Panc1 (cell line): ENCODE measurements around the gene NBPF1. TPM values are rescaled to one million over a fixed set of nuclear protein-coding genes. Genes with fewer than 3 reads are reported as not detected.
"Not testable (repeated sequence)": the region's sequence is repeated elsewhere in the genome, so short reads cannot be mapped to it uniquely, and the experiment has no call there.

Experiments used
- ATAC-seq: fragments of 200-7000 bp; cut with Tn5 transposase; 2 replicates; pipeline ENCODE4 v1.9.1; 2020; ENCODE audit warnings: mild to moderate bottlenecking, moderate library complexity
- BruUV-seq: library from RNA; stranded (reverse); fragments of 400-500 nt; replicated peaks from 2 replicates; lab custom pipeline; 2021; lab: Mats Ljungman, UMichigan
- CTCF ChIA-PET: fragments of 300-600 bp; sonication (Branson Sonifier 250); formaldehyde crosslinking; loops from one replicate; lab custom pipeline; 2022; ENCODE audit warnings: antibody characterized with exemption; lab: Charles Lee
- POLR2A ChIA-PET: fragments of 300-600 bp; sonication (Branson Sonifier 250); formaldehyde crosslinking; loops from one replicate; lab custom pipeline; 2022; ENCODE audit warnings: antibody characterized with exemption; lab: Charles Lee
- DNase-seq: peaks from one replicate; pipeline ENCODE4 v3.0.0-alpha.2; 2010; ENCODE audit warnings: low read depth, low spot score
- H3K27ac ChIP-seq: 2 replicates; pipeline ENCODE4 v1.5.1; 2011; ENCODE audit warnings: mild to moderate bottlenecking, low read length, inconsistent platforms
- H3K27me3 ChIP-seq: fragments of 200-500 bp; sonication (Bioruptor generic); 2 replicates; pipeline ENCODE4 v1.6.0; 2014; ENCODE audit warnings: low read length, inconsistent platforms; ENCODE audit not compliant: control insufficient read depth, insufficient read depth
- H3K36me3 ChIP-seq: fragments of 200-500 bp; sonication (Bioruptor generic); 2 replicates; pipeline ENCODE4 v1.5.1; 2014; ENCODE audit warnings: inconsistent platforms, mild to moderate bottlenecking, low read length, moderate library complexity; ENCODE audit not compliant: control insufficient read depth, insufficient read depth
- H3K4me1 ChIP-seq: 2 replicates; pipeline ENCODE4 v1.5.1; 2011; ENCODE audit warnings: inconsistent platforms, mild to moderate bottlenecking, low read length, moderate library complexity; ENCODE audit not compliant: control insufficient read depth, insufficient read depth
- H3K4me3 ChIP-seq, 2 experiments: 2 replicates each; pipeline ENCODE4 v1.5.1; 2011 to 2012; ENCODE audit warnings: low read depth in 2 of 2, low read length in 2 of 2, mild to moderate bottlenecking in 2 of 2, inconsistent platforms in 1 of 2, moderate library complexity in 1 of 2
- H3K9me3 ChIP-seq: fragments of 200-500 bp; sonication (Bioruptor generic); 2 replicates; pipeline ENCODE4 v1.5.1; 2014; ENCODE audit warnings: low read depth, mild to moderate bottlenecking, inconsistent platforms, low read length, moderate library complexity; ENCODE audit not compliant: control insufficient read depth, insufficient read depth
- CTCF ChIP-seq: fragments of 450-650 bp; IDR thresholded peaks from 2 replicates; pipeline ENCODE4 v1.5.1; 2017; ENCODE audit warnings: mild to moderate bottlenecking
- POLR2AphosphoS5 ChIP-seq: IDR thresholded peaks from 2 replicates; pipeline ENCODE4 v1.6.1; 2012; ENCODE audit warnings: mild to moderate bottlenecking, low read depth, low read length, moderate library complexity
- SIN3A ChIP-seq: IDR thresholded peaks from 2 replicates; pipeline ENCODE4 v1.6.1; 2012; ENCODE audit warnings: low read depth, mild to moderate bottlenecking, low read length, moderate library complexity, borderline replicate concordance; ENCODE audit not compliant: insufficient read depth
- TCF7L2 ChIP-seq: IDR thresholded peaks from 2 replicates; pipeline ENCODE4 v1.6.1; 2011; ENCODE audit warnings: mild to moderate bottlenecking, low read depth, low read length, inconsistent platforms
- in situ Hi-C: cut with HindIII; loops from 2 replicates; pipeline ENCODE4 v1.10.0; 2016; ENCODE audit warnings: low sequenced_read_pairs, low pct_unique_long_range_greater_than_20kb
- intact Hi-C: fragments of 100-400 bp; cut with micrococcal nuclease; formaldehyde crosslinking; loops from one replicate; pipeline ENCODE4 v1.10.0; 2022; ENCODE audit not compliant: unreplicated experiment
- total RNA-seq: library from RNA; stranded (reverse); gene quantifications from one replicate; pipeline ENCODE4 v1.2.1, GENCODE V29; 2021; ENCODE audit not compliant: unreplicated experiment
- TF ChIP-seq, protein P1 (sequence below), 2 experiments: IDR thresholded peaks; 2 replicates each; pipeline ENCODE4 v1.6.1; 2011 to 2012; ENCODE audit warnings: low read depth in 2 of 2, control low read depth in 1 of 2, low read length in 1 of 2, mild to moderate bottlenecking in 1 of 2, moderate library complexity in 1 of 2; ENCODE audit not compliant: insufficient read depth in 1 of 2

NBPF1 gene
- total RNA-seq, 1 experiment from 2014 or later, result 73.2 TPM

GRCh38 chr1:16628361-16629111, 15.2 kb upstream of the NBPF1 start:
- Histone ChIP-seq H3K27ac (no peak overlapping the region), H3K4me1 (no peaks in the 10 kb centered on the region), H3K9me3 (no peaks in the 10 kb centered on the region), H3K27me3 (no peaks in the 10 kb centered on the region), H3K4me3 (no peak overlapping the region), H3K36me3 (peaks cover 4% of the 10 kb centered on the region; the same call in 1 of the 2 replicates)
- ChIA-PET CTCF (interaction anchor here (0.7 kb wide), 2 partner anchors 13 to 130 kb away, joined by 8 to 11 read pairs; no protein-coding TSS in a partner anchor), POLR2A (interaction anchor here (0.5 to 0.7 kb wide), 2 partner anchors 275 to 453 kb away, joined by 3 to 7 read pairs; no protein-coding TSS in a partner anchor)
- BruUV-seq, result no TSS peak
- ATAC-seq, result peak; percentile 1; the same call in 1 of the 2 replicates
- TF ChIP-seq, protein P1, sequence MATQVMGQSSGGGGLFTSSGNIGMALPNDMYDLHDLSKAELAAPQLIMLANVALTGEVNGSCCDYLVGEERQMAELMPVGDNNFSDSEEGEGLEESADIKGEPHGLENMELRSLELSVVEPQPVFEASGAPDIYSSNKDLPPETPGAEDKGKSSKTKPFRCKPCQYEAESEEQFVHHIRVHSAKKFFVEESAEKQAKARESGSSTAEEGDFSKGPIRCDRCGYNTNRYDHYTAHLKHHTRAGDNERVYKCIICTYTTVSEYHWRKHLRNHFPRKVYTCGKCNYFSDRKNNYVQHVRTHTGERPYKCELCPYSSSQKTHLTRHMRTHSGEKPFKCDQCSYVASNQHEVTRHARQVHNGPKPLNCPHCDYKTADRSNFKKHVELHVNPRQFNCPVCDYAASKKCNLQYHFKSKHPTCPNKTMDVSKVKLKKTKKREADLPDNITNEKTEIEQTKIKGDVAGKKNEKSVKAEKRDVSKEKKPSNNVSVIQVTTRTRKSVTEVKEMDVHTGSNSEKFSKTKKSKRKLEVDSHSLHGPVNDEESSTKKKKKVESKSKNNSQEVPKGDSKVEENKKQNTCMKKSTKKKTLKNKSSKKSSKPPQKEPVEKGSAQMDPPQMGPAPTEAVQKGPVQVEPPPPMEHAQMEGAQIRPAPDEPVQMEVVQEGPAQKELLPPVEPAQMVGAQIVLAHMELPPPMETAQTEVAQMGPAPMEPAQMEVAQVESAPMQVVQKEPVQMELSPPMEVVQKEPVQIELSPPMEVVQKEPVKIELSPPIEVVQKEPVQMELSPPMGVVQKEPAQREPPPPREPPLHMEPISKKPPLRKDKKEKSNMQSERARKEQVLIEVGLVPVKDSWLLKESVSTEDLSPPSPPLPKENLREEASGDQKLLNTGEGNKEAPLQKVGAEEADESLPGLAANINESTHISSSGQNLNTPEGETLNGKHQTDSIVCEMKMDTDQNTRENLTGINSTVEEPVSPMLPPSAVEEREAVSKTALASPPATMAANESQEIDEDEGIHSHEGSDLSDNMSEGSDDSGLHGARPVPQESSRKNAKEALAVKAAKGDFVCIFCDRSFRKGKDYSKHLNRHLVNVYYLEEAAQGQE (IDR thresholded peaks at IDR 0.05; ENCODE audit: insufficient read depth in 1 of 2, low read depth in 2 of 2, low read length in 1 of 2), result no peak
- TF ChIP-seq TCF7L2 (no peak), POLR2AphosphoS5 (no peak), CTCF (no peak), SIN3A (no peak)
- intact Hi-C loops, result no loop called here
- in situ Hi-C loops, result no loop called here
- DNase-seq, result no peak

- ATAC-seq, H3K27ac ChIP-seq, H3K27me3 ChIP-seq, in situ Hi-C loops, H3K4me3 ChIP-seq, H3K4me1 ChIP-seq, intact Hi-C loops, BruUV-seq, H3K36me3 ChIP-seq, H3K9me3 ChIP-seq, DNase-seq: not testable (repeated sequence)
- ChIA-PET POLR2A (interaction anchor here (0.5 kb wide), 1 partner anchor 9 kb away, joined by 3 read pairs; no protein-coding TSS in a partner anchor), CTCF (interaction anchor here (3.0 kb wide), 1 partner anchor 325 kb away, joined by 19 read pairs; no protein-coding TSS in a partner anchor)
Measured at GRCh38 chr1:16626409-16626983, 13.1 kb upstream of the NBPF1 start.
